ENCODE measurements around the gene N4BP2L2.
"Not testable (repeated sequence)": the region's sequence is repeated elsewhere in the genome, so short reads cannot be mapped to it uniquely, and the experiment has no call there.

The N4BP2L2 gene

DNA sequence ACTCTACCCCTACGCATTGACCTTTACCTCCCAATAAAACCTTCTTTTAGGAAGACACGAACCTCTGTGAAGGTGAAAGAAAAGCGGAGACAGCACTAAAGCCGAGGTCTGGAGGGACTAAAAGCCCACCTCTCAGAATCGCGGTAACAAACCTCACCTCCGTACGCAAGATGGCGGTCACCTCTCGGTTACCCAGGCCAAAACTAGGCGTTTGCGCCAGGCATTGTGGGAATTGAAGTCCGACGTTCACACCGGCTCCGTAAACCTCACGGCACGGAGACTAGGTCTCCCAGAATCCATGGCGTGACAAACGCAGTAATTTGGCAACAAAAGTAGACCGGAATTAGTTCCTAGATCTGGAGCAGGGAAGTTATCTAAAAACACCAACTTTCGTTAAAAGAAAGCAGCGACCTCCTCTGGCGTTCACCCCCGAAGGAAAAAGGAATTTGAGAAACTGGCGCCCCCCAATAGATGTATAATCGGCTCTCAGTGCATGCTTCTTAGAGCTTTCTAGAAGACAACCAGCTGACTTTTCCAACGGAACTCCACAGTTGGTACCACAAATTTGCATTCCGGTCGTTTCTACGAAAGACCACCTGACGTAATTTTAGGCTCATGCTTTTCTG lies at the start of gene N4BP2L2:
Gene N4BP2L2 (minus strand): TSS at position 175 of the 626 bp plus-strand sequence. CDS start 1,768 bp downstream, outside the sequence.
- DNase-seq = peak; percentile 98

DNA sequence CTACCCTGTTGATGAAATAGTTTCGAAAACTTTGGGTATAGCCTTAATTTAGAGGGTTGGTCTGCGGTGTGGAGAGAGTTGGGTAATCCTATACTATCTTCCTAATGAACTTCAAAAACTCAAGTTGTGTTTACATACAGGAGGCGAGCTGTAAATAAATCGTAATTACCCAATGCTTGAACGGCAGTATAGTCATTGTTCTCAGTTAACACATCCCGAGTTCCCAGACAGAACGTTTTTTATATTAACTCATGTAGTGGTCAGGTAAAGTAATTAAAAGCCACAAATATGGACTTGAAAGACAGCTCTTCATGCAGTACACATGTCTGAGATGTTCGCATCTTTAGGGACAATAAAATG lies 49.2 kb upstream of the N4BP2L2 start:
- DNase-seq = peak; percentile 29

DNA sequence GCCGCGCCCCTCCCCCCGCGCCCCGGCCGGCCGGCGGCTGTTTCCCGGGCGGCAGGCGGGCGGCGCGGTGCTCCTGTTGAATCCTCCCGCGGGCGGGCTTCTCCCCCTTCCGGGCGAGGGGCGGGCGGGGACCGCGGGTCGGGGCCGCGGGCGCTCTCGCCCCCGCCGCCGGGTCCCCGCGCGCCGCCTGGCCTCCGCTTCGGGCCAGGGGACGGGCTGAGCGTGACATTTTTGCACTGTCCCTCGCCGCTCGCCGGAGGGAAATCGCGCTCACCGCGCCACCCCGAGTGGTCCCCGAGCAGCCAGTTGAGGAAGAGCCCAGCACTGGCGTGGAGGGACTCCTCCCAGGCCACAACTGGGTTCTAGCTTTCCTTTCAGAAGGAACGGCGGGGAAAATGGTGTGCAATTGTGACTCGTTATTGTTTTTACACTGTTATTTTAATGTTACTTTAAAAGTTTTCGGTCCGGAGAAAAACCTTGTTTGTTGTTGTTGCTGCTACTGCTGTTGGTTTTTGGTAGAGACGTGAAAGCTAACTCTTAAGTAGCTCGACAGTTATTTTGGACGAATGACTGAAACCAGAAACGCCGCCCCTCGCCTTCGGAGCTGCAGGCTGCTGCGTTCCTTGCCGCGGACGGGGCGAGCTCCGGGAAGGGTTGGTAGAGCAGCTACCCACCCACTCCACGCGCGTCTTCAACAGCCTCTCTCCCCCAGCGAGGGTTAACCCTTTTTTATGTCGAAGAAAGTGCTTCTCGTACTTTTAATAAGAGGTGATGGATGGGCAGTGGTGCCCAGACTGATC lies 48.6 kb upstream of the N4BP2L2 start:
- DNase-seq = peak; percentile 61

DNA sequence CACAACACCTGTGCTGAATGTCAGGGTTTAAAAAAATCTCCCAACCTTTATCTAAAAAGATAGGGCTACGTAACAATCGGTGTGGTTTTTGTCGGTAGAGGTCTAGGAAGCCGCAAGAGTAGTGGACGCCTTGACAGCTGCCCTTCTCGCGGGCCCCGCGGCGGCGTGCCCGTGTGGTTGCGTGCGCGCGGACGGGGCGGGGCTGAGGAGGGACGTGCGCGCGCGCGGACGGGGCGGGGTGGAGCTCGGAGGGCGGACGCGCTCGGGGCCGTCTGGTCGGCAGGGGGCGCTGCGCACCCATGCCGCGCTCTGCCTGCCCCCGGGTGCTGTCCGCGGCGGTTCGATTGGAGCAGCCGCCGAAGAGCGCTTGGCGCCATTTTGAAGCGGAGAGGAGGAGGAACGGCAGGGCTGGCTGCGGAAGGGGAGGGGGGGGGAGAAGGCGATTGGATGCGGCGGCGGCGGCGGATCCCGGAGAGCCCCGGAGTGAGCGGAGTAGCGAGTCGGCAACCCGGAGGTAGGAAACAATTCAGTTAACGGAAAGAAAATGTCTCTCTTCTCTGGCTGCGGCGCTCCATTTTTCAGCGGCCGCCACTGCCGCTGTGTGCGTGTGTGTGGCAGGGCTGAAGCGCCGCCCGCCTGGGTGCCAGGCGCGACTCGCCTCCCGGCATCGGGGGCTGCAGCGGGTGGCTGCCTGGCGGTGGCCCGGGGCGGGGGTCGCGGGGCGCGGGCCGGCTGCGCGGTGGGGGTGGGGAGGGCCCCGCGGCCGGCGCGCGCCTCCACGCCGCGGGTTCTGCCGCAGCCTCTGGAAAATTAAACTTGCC lies 47.7 kb upstream of the N4BP2L2 start, which contains the start of gene PDS5B:
Gene PDS5B (plus strand): TSS at position 373 of the 821 bp plus-strand sequence. CDS start 62,321 bp downstream, outside the sequence.
- DNase-seq = peak; percentile 94

DNA sequence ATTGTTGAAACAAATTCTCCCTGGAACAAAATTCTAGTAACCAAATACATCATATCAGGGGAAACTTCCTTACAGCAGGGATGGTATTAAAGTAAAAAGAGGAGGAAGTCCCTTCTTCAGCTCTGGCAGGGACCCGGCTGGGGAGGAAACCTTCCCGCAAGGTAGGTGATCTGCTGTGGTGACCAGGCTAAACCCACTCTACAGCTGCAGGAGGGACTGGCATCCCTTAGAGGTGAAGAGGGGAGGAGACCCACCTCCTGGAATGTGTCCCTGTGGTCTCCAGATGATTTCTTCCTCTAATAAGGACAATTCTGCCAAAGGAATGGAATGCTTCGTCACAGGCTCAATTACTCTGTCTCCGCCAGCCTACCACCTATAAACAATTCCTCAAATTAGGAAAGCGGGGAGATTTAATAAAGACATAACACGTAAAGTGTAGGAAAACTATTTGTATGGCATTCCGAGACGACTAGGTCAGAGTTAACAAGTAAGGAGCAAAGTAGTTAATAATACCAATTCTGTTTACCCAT lies 47.0 kb upstream of the N4BP2L2 start:
- DNase-seq = no peak

DNA sequence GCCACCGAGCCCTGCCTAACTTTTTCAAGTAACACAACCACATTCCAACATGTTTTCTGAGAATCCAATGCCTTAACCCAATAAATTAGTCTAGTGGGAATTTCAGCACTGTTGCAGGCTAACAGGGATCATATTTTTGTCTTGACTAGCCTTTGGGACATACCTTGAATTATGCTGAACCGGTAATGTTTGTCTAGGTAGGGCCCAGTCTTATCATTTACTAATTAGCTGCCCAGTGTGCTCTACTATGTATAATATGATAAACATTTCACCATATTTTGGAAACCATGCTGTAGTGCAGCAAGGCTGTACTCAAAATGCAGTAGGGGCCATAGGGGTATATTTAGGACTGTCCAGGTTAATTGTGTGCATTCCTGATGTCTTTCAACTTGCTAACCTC lies 44.4 kb upstream of the N4BP2L2 start:
- no peak for DNase-seq

DNA sequence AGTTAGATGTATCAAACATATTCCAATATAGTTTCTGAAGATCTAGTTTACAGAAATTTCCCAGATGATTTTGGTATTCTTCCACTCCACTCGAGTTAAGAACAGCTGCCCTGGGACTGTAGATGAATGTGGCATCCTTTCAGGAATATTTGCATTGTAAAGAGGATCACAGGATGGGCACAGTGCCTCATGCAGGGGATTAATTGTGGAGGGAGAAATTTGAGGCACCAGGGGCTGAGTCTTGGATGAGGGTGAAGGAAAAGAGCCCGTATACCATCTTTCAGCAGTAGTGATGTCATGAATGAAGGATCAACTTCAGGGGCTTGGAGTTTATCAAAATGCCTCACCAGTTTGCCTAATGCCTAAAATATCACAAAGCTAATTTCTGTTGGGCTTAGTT lies 43.7 kb upstream of the N4BP2L2 start:
- DNase-seq = no peak

DNA sequence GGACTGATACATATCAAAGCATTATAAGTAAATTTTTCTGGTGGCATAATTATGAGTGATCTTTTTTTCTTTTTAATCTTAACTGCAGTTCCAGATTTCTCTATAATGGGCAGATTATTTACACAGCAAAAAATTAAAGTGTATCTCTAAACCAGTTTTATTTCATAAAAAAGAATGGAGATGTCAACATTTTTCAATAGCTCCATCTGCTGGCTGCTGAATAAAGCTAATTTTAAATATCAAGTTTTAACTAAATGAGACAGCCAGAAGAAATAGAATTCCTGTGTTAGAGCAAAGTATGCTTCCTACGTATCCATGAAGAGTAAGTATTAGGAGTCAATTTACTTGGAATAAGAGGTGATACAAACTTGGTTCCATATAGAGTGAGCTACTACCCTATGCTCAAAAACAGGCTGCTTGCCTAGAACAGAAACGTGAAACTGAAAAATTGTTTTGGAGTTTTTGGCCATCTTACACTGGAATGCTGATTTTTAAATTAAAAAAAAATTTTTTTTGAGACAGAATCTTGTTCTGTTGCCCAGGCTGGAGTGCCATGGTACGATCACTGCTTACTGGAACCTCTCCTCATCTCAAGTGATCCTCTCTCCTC lies 42.7 kb upstream of the N4BP2L2 start:
- peak; percentile 31 for DNase-seq

DNA sequence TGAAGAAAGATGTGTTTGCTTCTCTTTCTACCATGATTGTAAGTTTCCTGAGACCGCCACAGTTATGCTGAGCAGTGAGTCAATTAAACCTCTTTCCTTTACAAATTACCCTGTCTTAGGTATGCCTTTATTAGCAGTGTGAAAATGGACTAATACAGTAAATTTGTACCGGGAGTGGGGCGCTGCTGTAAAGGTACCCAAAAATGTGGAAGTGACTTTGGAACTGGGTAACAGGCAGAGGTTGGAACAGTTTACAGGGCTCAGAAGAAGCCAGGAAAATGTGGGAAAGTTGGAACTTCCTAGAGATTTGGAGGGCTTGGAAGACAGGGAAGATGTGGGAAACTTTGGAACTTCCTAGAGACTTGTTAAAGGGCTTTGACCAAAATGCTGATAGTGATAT lies 38.4 kb upstream of the N4BP2L2 start:
- DNase-seq = no peak

DNA sequence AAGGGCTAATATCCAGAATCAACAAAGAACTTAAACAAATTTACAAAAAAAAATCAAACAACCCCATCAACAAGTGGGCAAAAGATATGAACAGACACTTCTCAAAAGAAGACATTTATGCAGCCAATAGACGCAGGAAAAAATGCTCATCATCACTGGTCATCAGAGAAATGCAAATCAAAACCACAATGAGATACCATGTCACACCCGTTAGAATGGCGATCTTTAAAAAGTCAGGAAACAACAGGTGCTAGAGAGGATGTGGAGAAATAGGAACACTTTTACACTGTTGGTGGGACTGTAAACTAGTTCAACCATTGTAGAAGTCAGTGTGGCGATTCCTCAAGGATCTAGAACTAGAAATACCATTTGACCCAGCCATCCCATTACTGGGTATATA lies 37.1 kb upstream of the N4BP2L2 start:
- not testable (repeated sequence) for DNase-seq

DNA sequence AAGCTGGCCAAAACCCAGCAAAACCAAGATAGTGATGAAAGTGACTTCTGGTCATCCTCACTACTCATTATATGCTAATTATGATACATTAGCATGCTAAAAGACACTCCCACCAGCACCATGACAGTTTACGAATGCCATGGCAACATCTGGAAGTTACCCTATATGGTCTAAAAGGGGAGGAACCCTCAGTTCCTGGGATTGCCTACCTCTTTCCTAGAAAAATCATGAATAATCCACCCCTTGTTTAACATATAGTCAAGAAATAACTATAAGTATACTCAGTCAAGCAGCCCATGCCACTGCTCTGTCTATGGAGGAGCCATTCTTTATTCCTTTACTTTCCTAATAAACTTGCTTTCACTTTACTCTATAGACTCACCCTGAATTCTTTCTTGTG lies 22.2 kb upstream of the N4BP2L2 start:
- DNase-seq = not testable (repeated sequence)

DNA sequence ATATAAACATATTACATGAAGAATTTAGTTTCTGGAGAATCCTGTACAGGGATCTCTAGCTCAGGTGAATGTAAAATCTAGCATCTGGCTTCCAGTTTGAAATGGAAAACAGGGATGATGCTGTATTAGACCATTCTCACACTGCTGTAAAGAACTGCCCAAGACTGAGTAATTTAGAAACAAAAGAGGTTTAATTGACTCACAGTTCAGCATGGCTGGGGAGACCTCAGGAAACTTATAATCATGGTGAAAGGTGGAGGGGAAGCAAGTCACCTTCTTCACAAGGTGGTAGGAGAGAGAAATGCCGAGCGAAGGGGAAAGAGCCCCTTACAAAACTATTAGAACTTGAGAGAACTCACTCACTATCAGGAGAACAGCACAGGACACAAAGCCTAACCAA lies 17.0 kb upstream of the N4BP2L2 start:
- DNase-seq = no peak

DNA sequence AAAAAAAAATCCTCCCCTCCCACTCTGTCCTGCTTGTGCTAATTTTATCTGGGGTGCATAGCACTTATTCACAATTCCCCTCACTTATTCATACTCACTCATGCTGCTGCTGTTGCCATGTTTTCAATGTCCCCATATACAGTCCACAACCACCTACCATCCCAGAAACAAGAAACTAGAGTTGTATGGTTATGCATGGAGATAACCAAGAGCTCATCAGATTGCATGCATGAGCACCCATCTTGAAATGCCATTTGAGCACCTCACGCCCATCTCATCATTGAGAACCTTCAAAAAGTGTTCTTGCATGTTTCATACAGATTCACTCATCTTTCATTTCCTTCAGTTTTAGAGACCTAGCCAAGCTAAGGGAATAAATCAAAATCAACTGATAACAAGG lies 15.1 kb upstream of the N4BP2L2 start:
- no peak for DNase-seq

DNA sequence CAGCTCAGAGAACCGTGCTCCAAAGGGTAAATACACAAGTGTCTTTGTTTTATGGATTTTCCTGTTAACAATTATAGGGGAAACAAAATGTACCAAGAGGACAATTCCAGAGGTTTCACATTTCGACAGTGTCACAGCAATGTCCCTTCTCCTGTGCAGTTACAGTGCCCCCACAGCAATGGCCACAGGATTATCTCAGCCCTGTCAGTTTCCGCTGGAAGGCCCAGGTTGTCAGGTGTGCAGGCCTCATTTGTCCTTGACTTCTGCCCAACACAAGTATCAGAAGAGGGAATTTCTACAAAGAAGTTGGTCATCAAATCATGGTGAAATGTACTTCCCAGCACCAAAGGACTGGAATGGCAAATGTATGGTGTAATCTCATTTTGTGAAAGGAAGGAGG lies 11.2 kb upstream of the N4BP2L2 start:
- DNase-seq = no peak

DNA sequence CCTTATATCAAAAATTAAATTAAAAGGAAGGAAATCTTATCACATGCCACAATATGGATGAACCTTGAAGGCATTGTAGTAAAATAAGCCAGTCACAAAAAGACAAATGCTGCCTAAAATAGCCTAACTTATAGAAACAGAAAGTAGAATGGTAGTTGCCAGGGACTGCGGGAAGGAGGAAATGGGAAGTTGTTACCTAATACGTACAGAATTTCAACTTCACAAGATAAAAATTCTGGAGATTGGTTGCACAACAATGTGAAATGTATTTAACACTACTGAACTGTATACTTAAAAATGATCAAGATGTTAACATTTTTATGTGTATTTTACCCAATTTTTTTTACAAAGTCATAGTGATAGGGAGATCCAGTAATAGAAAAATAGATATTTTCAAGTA lies 10.2 kb upstream of the N4BP2L2 start:
- no peak for DNase-seq

DNA sequence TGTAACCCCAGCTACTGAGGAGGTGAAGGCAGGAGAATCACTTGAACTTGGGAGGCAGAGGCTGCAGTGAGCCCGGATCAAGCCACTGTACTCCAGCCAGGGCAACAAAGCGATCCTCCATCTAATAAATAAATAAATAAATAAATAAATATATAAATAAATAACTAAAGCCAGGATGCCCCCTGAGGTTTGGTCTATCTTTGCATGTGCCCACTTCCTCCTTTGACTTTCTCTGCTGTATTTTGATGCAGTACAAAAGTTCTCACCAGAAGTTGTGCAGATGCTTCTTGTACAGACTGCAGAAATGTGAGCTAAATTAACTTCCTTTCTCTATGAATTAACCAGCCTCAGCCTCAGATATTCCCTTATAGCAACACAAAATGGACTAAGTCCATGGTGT lies 6.5 kb upstream of the N4BP2L2 start:
- no peak for DNase-seq

DNA sequence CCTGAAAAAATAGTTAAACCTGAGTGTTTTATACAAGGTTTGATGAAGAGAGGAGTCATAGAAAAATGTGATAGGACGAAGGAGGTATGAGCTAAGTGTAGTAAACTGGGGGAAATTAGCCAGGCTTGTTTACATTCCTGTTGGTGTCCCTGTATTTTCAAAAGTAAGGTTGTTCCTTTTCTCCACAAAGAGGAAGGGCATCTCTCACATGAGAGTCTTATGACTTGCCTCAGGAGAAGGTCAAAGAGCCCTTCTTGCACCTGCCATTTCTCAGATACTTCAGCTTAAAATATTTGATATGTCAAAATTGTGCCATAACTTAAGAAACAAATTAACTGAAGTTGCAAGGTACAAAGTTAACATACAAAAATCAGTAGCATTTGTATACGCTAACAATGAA lies 3.6 kb upstream of the N4BP2L2 start:
- no peak for DNase-seq

DNA sequence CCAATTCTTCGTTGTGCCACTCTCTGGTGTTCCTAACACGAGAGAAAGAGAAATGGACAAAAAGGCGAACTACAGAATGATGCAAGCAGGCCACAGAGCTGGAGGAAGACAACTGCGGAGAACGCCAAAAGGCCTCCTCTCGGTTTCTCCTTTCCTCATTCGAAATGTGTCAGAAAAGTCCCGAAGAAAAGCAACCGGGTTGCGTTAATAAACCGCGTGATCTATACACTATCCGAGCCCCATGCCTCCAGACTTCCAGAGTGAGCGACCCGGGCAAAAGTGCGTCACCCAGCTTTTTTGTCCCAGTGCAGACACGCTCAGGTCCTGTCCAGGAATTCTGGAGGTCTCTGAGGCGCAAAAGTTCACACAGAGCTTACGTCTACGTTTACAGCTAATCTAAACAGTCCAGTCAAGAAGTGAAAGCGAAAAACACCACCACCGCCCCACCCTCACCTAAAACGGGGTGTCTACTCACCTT lies 413 bp downstream of the N4BP2L2 start:
- DNase-seq = peak; percentile 27

DNA sequence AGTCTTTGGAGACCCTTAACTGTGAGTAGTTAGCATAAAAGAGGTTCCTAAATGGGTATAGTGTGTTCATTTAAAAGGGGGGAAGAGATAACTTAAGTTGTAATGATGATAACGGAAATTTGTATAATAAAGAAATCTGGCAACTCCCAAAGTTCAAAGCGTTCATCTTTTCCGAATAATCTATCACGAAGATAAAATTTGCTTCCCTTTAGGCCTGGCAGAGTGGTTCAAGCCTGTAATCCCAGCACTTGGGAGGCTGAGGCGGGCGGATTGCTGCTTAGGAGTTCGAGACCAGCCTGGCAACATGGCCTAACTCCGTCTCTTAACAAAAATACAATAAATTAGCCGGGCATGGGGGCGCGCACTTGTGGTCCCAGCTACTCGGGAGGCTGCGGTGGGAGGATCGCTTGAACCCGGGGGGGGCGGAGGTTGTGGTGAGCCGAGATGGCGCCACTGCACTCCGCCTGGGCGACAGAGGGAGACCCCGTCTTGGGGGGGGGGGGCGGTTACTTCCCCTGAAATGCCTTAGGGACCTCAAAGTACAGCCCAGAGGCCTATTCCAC lies 934 bp downstream of the N4BP2L2 start:
- no peak for DNase-seq

DNA sequence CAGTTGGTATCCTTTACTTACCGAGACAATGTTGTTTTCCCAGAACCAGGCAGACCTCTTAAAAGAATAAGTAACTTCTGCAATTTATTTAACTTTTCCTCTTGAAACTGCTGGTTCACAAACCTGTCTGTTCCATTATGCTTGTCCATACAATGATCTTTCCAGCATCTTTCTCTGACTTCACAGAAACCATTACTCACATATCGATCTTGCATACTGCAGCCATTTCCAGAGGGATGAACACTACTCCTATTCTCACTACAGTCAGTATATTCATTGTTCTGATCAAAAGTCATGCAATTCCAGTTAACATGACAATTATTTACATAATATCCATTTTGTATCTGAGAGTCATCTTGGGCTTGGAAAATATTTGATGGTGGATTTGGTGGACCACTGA lies 2.8 kb downstream of the N4BP2L2 start:
- no peak for DNase-seq

DNA sequence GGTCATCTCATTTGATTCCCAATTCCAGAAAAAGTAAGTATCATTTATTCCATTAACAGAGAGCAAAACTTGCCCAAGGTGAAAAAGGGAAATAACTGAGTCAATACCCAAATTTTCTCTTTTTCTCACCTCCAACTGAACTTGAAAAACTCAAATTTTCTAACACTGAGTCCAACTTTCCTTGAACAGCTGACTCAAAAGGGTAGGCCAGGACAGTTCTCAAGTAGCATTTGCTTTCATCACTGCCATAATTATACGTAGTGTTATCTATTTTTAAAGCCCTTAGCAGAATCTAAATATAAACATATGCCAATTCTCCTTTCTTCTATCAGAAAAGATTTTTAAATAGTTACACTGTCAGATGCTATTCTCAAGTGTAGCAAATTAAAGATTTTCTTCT lies 3.5 kb downstream of the N4BP2L2 start:
- no peak for DNase-seq

DNA sequence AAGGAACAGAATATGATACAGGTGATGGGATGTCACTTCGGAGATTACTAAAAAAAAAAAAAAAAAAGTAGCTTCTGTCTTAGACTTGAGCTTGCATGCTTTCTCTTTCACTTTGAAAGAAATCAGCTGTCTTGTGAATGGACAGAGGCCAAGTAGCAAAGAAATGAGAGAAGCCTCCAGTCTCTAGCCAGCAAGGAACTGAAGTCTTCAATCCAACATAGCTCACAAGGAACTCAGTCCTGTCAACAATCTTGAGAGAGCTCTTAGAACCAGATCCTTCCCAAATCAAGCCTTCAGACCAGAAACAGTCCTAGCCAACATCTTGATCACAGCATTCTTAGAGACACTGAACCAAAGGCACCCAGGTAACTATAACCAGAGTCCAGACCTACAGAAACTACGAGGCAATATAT lies 7.7 kb downstream of the N4BP2L2 start:
- DNase-seq = peak; percentile 42

Measured in HCEC 1CT (cell line).